ENCODE measurements around the gene KCNN3. TPM values are rescaled to one million over a fixed set of nuclear protein-coding genes. Genes with fewer than 3 reads are reported as not detected.

Gene KCNN3
- total and polyA plus RNA-seq, 2 of the 8 experiments (the other 6 are each of a cell fraction or from before 2014, with no cell fraction given), result 2.8 to 3.7 TPM

- no peak overlapping the region for H2BK120ac ChIP-seq (replicated peaks; ENCODE audit: low read depth, low read length)
- no peak for FAIRE-seq
- no peak for TF ChIP-seq EP300 (IDR thresholded peaks at IDR 0.05; ENCODE audit: borderline replicate concordance in 1 of 2, low read depth in 2 of 2, low read length in 2 of 2)
- TF ChIP-seq RAD21 (IDR thresholded peaks at IDR 0.05 in 1 of 2, conservative IDR thresholded peaks at IDR 0.05 in 1 of 2; ENCODE audit: low read depth in 2 of 2, low read length in 2 of 2), result no peak
- TF ChIP-seq KDM5A (IDR thresholded peaks at IDR 0.05; ENCODE audit: low read length), result no peak
- no peak for TF ChIP-seq RFX5 (IDR thresholded peaks at IDR 0.05; ENCODE audit: borderline replicate concordance, low read depth, low read length)
These were observed 175.1 kb downstream of the KCNN3 start for GRCh38 chr1:154694995-154695394.

More at GRCh38 chr1:154694995-154695394, 175.1 kb downstream of the KCNN3 start:
- H3K4ac ChIP-seq (replicated peaks; ENCODE audit: insufficient read length, low read depth, low read length), result no peak overlapping the region
- H2BK5ac ChIP-seq (ENCODE audit: low read depth, low read length), result no peak overlapping the region
- H3K9me3 ChIP-seq (ENCODE audit: insufficient read depth in 2 of 2, low read depth in 1 of 2, low read length in 1 of 2), result no peaks in the 10 kb centered on the region
- H3K4me2 ChIP-seq (ENCODE audit: insufficient read depth in 1 of 2, low read depth in 2 of 2, low read length in 2 of 2), result no peak overlapping the region
- peaks cover 0 to 1% (median 0%) of the 10 kb centered on the region in 4 experiments; a peak in 1 of 7 replicates for H3K27me3 ChIP-seq (replicated peaks in 1 of 4; ENCODE audit: control insufficient read depth in 3 of 4, extremely low read depth in 1 of 4, insufficient read depth in 3 of 4, low read length in 3 of 4)
- H4K8ac ChIP-seq (ENCODE audit: extremely low read depth, insufficient read depth, low read length), result no peak overlapping the region
- H4K20me1 ChIP-seq (replicated peaks in 1 of 2; ENCODE audit: control insufficient read depth in 1 of 2, insufficient read depth in 2 of 2, low read length in 2 of 2), result no peaks in the 10 kb centered on the region
- no peak overlapping the region for H4K91ac ChIP-seq (replicated peaks; ENCODE audit: insufficient read length, low read length)
- DNase-seq (ENCODE audit: low read depth in 1 of 2, low spot score in 2 of 2), result no peak
- no peak overlapping the region for H2AFZ ChIP-seq (ENCODE audit: low read length)
- no peak overlapping the region for H2BK15ac ChIP-seq (ENCODE audit: low read length)
- H3K56ac ChIP-seq (replicated peaks; ENCODE audit: insufficient read length, low read depth, low read length), result no peak overlapping the region
- H3K27ac ChIP-seq (ENCODE audit: low read depth, low read length), result no peak overlapping the region
- H3K23me2 ChIP-seq (ENCODE audit: low read depth, low read length), result no peaks in the 10 kb centered on the region
- no peak overlapping the region for H3K18ac ChIP-seq (ENCODE audit: extremely low read depth, low read length)
- ChIA-PET POLR2A (ENCODE audit: partially characterized antibody) (no interaction called here), CTCF (ENCODE audit: partially characterized antibody) (interaction anchor here (1.1 to 1.3 kb wide), 2 partner anchors 66 to 148 kb away, joined by 3 read pairs; no protein-coding TSS in a partner anchor)
- H2BK20ac ChIP-seq (ENCODE audit: low read length), result no peak overlapping the region
- H2AK5ac ChIP-seq (ENCODE audit: low read depth, low read length), result no peak overlapping the region
- no peaks in the 10 kb centered on the region for H3K36me3 ChIP-seq (ENCODE audit: control insufficient read depth in 2 of 4, insufficient read depth in 4 of 4, low read length in 3 of 4)
- H4K5ac ChIP-seq (ENCODE audit: insufficient read length, low read depth, low read length), result no peak overlapping the region
- 92% methylated on average over 4 of the region's 4 CpGs; no CpG with 5 or more reads in 1 of the 2 experiments for WGBS, 2 experiments (ENCODE audit: extremely low coverage in 1 of 2, insufficient coverage in 1 of 2, insufficient read length in 1 of 2, insufficient replicate concordance in 2 of 2, low coverage in 1 of 2, low lambda C conversion rate in 2 of 2, missing lambda C conversion rate in 1 of 2)
- no peak overlapping the region for H3K4me3 ChIP-seq (ENCODE audit: extremely low read depth in 1 of 4, insufficient read depth in 2 of 4, low read depth in 3 of 4, low read length in 4 of 4)
- no peak overlapping the region for H3K9ac ChIP-seq (replicated peaks in 1 of 4; ENCODE audit: extremely low read depth in 1 of 4, low read depth in 3 of 4, low read length in 3 of 4)
- H2BK12ac ChIP-seq (ENCODE audit: low read depth, low read length), result no peak overlapping the region
- H3K79me2 ChIP-seq (ENCODE audit: control insufficient read depth in 1 of 2, insufficient read depth in 2 of 2, low read length in 2 of 2), result no peaks in the 10 kb centered on the region
- no peaks in the 10 kb centered on the region for H3K79me1 ChIP-seq (ENCODE audit: low read depth, low read length)
- H3K14ac ChIP-seq (ENCODE audit: insufficient read length), result no peak overlapping the region
- no peaks in the 10 kb centered on the region for H3K4me1 ChIP-seq (replicated peaks in 1 of 4; ENCODE audit: control insufficient read depth in 3 of 4, insufficient read depth in 4 of 4, low read length in 3 of 4)
- H3K23ac ChIP-seq (ENCODE audit: insufficient read length), result no peak overlapping the region
